GM21619 (cell line): ENCODE data around the gene EYS.

Source experiments
- ATAC-seq: cut with Tn5 transposase; IDR thresholded peaks from one replicate; pipeline ENCODE4 v1.9.1; 2021; ENCODE audit not compliant: unreplicated experiment

Gene EYS

DNA sequence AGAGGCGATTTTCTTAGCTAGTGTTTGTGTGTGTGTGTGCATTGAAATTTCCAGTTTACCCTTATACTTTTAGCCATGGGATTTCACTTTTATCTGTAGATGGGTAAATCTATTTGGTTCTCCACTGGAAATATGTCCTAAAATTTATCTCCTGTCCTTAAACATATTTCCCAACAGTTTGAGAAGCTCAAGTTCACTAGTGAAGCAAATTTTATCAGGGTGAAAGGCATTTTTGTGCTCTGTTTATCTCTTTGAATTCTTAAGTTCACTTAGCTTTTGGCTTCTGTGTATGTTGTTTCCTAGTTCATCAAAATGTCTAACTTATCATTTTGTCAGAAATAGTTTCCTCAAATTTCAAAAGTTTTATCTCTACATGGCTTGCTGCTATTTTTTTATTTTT lies 1509.8 kb downstream of the EYS start:
- ATAC-seq = no peak

- ATAC-seq = no peak
Measured at GRCh38 chr6:64186592-64186991, 1520.4 kb downstream of the EYS start.

DNA sequence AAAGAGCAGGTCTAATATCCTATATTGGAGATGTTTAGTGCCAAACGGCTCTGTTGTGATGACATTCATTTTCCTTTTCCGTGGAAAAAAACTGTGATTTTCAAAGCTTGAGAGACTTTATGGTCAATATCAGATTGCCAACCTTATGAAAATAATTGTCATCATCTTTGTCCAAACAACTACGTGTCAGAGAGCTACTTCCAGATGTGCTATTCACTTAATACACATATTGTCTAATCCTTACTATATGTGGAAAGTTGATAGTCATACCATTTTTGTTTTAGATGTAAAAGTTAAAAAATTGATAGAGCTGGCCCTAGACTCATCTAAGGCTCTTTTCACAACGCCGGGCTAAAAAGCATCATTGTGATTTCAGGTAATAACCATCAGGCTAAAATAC lies 1521.4 kb downstream of the EYS start:
- no peak for ATAC-seq

DNA sequence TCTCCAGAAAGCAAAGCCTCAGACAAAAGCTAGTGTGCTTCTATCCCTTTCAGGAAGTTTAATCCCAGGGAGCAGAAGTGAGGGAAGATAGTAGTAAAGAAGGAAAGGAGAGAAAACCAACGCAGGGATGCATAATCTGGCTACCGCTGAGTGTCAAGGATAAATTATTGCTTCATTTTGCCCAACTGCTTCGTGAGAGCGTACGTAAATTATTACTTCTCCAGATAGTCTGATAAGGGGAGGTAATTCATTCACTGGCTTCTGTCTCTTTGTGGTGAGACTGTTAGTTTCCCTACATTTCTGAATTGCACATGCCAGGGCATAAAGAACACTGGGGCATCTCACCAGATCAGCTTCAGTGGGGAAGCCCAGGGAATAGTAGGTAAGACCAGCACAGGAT lies 1531.7 kb downstream of the EYS start:
- no peak for ATAC-seq

DNA sequence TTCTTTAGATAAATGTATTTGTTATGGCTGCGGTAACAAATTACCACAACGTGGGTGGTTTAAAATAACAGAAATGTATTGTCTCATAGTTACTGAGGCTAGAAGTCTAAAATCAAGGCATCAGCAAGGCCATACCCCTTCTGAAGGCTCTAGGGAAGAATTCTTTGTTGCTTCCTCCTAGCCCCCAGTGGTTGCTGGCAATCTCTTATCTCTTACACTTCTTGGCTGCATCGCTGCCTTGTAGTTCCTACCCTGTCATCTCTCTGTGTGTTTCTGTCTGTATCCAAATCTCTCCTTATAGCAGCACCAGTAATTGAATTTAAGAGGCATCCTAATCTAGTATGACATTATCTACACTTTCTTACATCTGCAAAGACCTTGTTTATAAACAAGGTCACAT lies 1536.7 kb downstream of the EYS start:
- no peak for ATAC-seq

DNA sequence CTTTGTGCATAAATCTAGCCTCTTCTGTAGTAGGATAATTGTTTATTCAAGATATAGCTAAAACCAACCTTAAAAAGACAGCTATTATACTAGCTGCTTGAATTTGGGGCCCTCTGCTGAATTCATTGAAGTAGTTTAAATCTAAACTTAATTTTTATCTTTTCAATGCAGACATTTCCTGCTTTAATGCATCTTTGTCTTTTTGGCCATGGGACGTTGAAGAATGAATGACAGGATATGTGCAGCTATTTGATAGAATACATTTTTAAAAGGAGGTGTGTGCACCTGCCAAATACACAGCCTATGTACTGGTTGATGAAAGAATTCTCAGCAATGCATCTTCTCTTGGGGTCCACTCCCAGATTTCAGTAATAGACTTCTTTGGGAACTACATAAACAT lies 1546.5 kb downstream of the EYS start:
- ATAC-seq = no peak

GRCh38 chr6:64155063-64155462 lies 1552.0 kb downstream of the EYS start:
- no peak for ATAC-seq

DNA sequence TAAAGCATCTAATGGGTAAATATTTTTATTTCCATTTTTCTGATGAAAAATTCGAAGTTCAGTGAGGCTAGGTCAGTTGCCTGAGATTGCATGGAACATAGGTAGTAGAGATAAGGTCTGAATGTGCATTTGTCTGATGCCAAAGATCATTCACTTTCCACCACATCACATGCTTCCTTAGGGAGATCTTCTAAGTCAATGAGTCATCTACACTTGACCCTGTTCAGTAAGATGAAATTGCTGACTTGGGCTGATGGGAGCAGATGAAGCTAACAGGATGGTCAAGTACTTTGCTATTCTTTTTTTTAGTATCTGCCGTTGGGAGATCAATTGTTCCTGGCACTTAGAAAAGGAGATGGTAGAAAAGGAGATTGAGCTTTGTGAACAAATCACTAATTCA lies 1560.2 kb downstream of the EYS start:
- ATAC-seq = no peak

DNA sequence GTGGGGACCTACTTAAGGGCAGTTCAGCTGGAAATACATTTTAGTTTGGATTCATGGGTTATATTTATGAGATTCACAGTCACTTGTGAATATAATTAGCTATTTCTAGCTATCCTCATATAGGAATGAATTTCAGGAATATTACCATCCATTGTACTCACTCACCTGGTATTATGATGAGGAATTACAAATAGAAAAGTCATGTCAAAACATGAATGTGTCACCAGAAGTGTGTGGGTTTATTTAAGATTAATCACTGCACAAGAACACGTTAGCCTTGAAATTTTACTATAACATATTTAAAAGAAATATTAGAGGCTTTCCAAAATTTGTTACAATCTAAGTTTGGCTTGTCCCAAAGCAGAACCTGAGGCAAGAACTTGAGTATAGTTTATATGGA lies 1560.9 kb downstream of the EYS start:
- no peak for ATAC-seq

DNA sequence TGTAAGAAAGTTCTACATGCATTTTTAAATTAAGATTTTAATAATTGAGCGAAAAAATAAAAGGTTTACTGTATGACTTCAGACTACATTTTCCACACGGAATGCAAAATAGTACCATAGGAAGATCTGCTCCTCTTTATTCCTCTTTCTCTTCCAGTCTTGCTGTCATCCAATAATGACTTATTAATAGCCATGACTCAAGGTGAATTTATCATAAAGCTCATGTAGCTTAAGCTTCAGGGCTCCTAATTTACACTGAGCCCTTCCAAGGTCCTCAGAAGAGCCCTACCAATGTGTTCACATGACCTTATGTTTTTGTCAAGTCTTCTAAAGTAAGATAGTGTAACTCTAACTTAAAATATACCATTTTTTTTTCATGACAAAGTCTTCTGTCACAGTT lies 1561.4 kb downstream of the EYS start:
- no peak for ATAC-seq

DNA sequence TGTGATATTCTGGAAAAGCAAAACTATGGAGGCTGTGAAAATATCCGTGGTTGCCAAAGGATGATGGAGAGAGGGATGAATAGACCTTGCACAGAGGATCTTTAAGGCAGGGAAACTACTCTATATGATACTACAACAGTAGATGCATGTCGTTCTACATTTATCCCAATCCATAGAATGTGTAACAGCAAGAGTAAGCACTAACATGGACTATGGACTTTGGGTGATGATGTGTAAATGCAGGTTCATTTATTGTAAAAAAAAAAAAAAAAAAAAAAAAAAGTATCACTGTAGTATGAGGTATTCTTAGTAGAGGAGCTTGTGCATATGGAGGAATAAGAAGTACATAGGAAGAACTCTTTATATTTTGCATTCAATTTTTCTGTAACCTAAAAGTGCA lies 1563.9 kb downstream of the EYS start:
- no peak for ATAC-seq

DNA sequence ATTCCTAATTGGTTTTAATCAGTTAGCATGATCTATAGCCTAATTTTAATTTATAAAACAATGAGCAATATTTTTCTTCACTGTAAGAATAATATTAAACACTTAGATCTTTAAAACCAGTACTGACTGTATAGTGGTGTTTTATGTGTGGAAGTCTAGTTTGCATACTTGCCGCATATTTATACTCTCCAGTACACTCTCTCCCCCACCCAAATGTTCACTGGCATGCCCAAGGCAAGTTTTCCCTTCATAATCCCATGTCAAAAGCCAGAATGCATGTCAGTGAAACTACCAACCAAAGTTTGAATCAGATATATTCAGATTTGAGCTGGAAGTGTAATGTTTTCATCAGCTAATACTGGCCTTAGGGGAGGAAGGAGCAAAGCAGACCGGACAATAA lies 1565.3 kb downstream of the EYS start:
- no peak for ATAC-seq

DNA sequence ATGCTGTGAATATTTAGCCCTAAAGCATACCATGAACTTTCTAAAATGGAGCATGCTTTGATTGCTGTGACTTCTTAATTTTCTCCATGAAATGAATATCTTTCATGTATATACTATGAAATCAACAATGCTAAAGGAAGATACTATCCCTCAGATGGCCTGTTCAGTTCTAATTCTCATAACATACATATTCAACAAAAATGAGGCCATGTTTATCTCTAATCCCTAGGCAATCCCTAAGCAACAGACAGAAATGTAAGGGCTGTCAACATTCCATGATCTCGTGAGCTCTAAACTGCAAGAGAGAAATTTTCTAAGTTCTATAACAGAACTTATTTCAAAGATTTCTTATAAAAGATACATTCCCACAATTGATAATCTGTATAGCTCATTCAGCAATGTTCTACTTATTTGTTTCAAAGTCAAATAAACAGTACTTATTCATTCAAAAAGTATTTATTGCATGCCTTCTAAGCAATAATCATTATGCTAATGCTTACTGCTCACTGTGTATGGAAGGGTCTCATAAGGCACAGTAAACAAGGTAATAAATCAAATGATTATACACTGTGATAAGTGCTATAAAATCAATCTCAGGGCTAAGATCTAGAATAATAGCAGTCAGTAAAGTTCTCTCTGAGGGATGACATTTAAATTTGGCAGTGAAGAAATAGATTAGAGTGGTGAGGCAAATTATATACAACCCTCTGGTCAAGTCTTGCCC lies 1578.6 kb downstream of the EYS start:
- ATAC-seq = no peak

- no peak for ATAC-seq
Measured at GRCh38 chr6:64123761-64124633, 1583.0 kb downstream of the EYS start.

DNA sequence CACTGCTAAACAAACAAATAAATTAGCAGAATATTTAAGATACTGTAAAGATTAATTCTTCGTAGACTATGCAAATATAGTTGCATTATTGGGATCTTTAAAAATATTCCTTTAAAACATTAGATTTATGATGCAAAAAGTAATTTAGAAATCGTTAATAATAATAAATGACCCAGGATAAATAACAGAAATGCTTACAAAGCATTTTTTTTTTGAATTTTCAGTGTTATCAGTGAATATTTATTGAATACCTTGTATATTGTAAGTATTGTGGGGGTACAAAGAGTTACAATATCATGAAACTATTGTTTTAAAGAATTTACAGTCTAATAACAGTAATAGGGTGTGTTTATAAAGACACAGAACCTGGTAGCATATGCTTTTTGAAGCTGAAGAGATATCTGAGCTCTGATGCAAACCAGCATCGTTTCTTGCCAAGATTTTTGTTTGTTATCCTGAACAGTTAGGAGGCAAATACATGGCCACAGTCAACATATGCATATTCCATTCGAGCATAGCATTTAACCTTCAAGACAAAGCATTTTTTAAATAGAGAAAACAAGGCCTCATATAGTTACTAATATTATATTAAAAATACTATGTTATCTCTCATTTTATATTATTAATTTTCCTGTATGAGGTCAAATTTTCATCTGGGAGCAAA lies 1584.2 kb downstream of the EYS start:
- no peak for ATAC-seq

DNA sequence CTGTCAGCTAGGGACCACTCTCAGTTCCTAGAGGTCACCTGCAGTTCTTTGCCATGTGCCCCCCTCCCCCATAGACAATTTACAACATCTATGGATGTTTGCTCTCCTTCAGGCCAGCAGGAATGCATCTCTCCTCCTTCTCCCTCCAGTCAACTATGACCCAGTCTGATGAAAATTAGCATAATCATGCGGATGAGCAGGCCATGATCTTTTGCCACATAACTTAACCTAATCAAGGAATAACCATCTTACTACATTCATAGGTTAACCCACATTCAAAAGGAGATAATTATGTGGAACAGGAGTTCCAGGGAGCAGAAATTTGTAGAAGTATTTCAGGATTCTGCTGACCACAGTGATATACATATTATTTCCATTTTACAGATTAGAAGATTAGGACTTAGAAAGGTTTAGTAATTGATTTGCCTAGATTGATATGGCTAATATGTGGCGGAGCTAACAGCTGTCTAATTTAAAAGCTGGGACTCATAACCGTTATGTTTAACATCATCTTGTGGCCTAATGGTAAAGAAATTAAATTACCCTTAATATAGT lies 1585.9 kb downstream of the EYS start:
- no peak for ATAC-seq

DNA sequence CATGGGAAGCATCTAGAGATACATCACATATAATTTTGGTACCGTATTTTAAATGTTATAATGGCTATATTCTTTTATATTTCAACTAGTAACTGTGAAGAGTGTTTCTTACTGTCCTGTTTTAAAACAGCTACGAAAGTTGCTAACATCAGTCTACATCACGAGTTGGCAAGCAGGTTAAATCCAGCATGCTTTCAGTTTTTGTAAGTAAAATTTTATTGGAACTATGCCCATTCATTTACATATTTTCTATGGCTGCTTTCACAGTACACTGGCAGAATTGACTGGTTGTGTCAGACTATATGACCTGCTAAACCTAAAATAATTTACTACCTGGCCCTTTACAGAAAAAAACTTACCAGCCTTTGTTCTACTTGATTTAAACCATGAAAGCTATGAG lies 1593.3 kb downstream of the EYS start:
- ATAC-seq = no peak

DNA sequence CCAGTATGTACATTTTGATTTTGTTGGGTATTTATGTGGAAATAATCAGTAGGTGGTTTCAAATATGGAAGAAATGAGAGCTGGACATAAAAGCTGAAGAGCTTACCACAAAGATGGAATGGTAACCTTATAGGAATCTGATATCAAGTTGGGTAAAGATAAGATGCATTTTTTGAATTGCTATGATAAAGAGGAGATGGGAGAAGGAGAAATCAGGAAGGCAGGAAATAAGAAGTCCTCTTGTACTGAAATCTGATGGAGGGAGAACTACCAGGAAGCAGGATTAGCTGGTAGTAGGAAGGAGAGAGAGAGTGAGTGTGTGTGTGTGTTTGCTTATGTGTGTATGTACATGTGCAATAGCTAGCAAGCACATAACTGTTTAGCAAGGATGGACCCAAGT lies 1603.0 kb downstream of the EYS start:
- ATAC-seq = no peak

GRCh38 chr6:64103480-64103879 lies 1603.5 kb downstream of the EYS start:
- ATAC-seq = no peak

DNA sequence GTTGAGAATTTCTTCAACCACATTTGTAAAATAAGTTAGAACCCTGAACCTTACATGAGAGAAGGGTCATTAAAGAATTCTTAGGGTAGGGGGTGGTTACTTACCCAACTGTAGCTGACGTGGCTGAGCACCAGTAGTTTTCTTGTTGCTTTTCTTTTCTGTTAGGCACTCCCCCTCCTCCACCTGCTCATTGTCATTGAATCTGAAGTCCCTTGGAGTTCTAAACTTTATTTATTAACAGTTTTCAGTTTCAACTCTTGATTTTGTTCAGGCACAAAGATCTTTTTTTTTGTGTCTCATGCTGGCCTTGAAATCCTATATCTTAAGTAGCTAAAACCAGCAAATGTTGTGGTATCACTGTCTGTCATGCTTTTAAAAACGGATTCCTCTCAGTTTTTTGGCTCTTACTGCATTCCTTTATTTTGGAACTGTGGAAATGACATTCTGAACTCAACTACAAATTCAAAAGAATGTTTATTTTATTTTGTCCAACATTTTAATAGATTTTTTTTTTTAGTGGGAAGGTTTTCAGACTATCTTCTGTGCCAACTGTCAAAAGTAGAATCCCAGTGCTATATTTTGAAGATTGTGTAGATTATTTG lies 1606.2 kb downstream of the EYS start:
- no peak for ATAC-seq

- no peak for ATAC-seq
Measured at GRCh38 chr6:64090352-64090751, 1616.7 kb downstream of the EYS start.
